HAP-1 (cell line): ENCODE measurements around the gene RYR3.
A peak's percentile ranks its signal among the peaks of the same experiment; 100 is the strongest.
"Not testable (repeated sequence)": the region's sequence is repeated elsewhere in the genome, so short reads cannot be mapped to it uniquely, and the experiment has no call there.

ENCODE experiments used
- DNase-seq, 2 experiments: peaks; one replicate each; pipeline ENCODE4 v3.0.0-alpha.2; 2016 to 2020; ENCODE audit warnings: low spot score in 2 of 2
- H3K27me3 ChIP-seq: fragments of 250-450 bp; sonication (Bioruptor Pico); 2 replicates; pipeline ENCODE4 v1.5.1; 2020; ENCODE audit warnings: low read depth, mild to moderate bottlenecking, moderate library complexity
- H3K36me3 ChIP-seq: fragments of 250-450 bp; sonication (Bioruptor Pico); replicated peaks from 2 replicates; pipeline ENCODE4 v1.5.1; 2020; ENCODE audit warnings: mild to moderate bottlenecking
- H3K4me1 ChIP-seq: fragments of 250-450 bp; sonication (Bioruptor Pico); 2 replicates; pipeline ENCODE4 v1.5.1; 2020; ENCODE audit warnings: mild to moderate bottlenecking
- H3K4me3 ChIP-seq: fragments of 250-450 bp; sonication (Bioruptor Pico); 2 replicates; pipeline ENCODE4 v1.5.1; 2020; ENCODE audit warnings: mild to moderate bottlenecking, moderate library complexity
- H3K9me3 ChIP-seq: fragments of 250-450 bp; sonication (Bioruptor Pico); 2 replicates; pipeline ENCODE4 v1.5.1; 2020; ENCODE audit warnings: mild to moderate bottlenecking, moderate library complexity
- in situ Hi-C: fragments of 300-500 bp; cut with MboI; formaldehyde crosslinking; loops from 3 replicates; pipeline ENCODE4 v1.14.3; 2020; ENCODE audit warnings: low sequenced_read_pairs, inconsistent platforms, mixed read lengths

Gene RYR3

GRCh38 chr15:33535135-33535534 is 224.4 kb downstream of the RYR3 start:
- no peaks in the 10 kb centered on the region for H3K4me1 ChIP-seq
- DNase-seq = no peak
- H3K27me3 ChIP-seq = peaks cover 5% of the 10 kb centered on the region; the same call in 1 of the 2 replicates
- H3K9me3 ChIP-seq = no peaks in the 10 kb centered on the region
- no peaks in the 10 kb centered on the region for H3K36me3 ChIP-seq
- in situ Hi-C loops = no loop called here
- no peak overlapping the region for H3K4me3 ChIP-seq

- in situ Hi-C loops = no loop called here
- no peak overlapping the region for H3K4me3 ChIP-seq
- peaks cover 2% of the 10 kb centered on the region; the same call in 1 of the 2 replicates for H3K27me3 ChIP-seq
- H3K9me3 ChIP-seq = no peaks in the 10 kb centered on the region
- DNase-seq = no peak
- no peaks in the 10 kb centered on the region for H3K4me1 ChIP-seq
- H3K36me3 ChIP-seq = no peaks in the 10 kb centered on the region
These were observed 229.2 kb downstream of the RYR3 start for GRCh38 chr15:33539825-33540573.

GRCh38 chr15:33543957-33544356 is 233.2 kb downstream of the RYR3 start:
- H3K36me3 ChIP-seq = no peaks in the 10 kb centered on the region
- no peaks in the 10 kb centered on the region for H3K27me3 ChIP-seq
- no peak for DNase-seq
- no peaks in the 10 kb centered on the region for H3K4me1 ChIP-seq
- H3K4me3 ChIP-seq = no peak overlapping the region
- in situ Hi-C loops = no loop called here
- no peaks in the 10 kb centered on the region for H3K9me3 ChIP-seq

GRCh38 chr15:33545866-33546265 is 235.1 kb downstream of the RYR3 start:
- no peaks in the 10 kb centered on the region for H3K27me3 ChIP-seq
- no peak for DNase-seq
- H3K4me3 ChIP-seq = no peak overlapping the region
- in situ Hi-C loops = no loop called here
- H3K36me3 ChIP-seq = no peaks in the 10 kb centered on the region
- no peaks in the 10 kb centered on the region for H3K4me1 ChIP-seq
- H3K9me3 ChIP-seq = no peaks in the 10 kb centered on the region

GRCh38 chr15:33547876-33548275 is 237.1 kb downstream of the RYR3 start:
- Histone ChIP-seq H3K27me3 (no peaks in the 10 kb centered on the region), H3K36me3 (no peaks in the 10 kb centered on the region), H3K9me3 (no peaks in the 10 kb centered on the region), H3K4me1 (no peaks in the 10 kb centered on the region), H3K4me3 (no peak overlapping the region)
- in situ Hi-C loops = no loop called here
- DNase-seq = peak in 1 of 2 experiments; percentile 67

GRCh38 chr15:33551860-33552259 is 241.1 kb downstream of the RYR3 start:
- Histone ChIP-seq H3K4me3 (no peak overlapping the region), H3K9me3 (no peaks in the 10 kb centered on the region), H3K27me3 (no peaks in the 10 kb centered on the region), H3K4me1 (no peaks in the 10 kb centered on the region), H3K36me3 (no peaks in the 10 kb centered on the region)
- in situ Hi-C loops = no loop called here
- no peak for DNase-seq

GRCh38 chr15:33553157-33553556 is 242.4 kb downstream of the RYR3 start:
- H3K4me1 ChIP-seq = no peaks in the 10 kb centered on the region
- H3K4me3 ChIP-seq = no peak overlapping the region
- no peaks in the 10 kb centered on the region for H3K36me3 ChIP-seq
- no peaks in the 10 kb centered on the region for H3K27me3 ChIP-seq
- no peaks in the 10 kb centered on the region for H3K9me3 ChIP-seq
- in situ Hi-C loops = no loop called here
- DNase-seq = no peak

GRCh38 chr15:33559207-33559890 is 248.6 kb downstream of the RYR3 start:
- no peak for DNase-seq
- H3K27me3 ChIP-seq = no peaks in the 10 kb centered on the region; the same call in 1 of the 2 replicates
- in situ Hi-C loops = no loop called here
- no peaks in the 10 kb centered on the region for H3K4me1 ChIP-seq
- H3K4me3 ChIP-seq = no peak overlapping the region
- no peaks in the 10 kb centered on the region for H3K9me3 ChIP-seq
- H3K36me3 ChIP-seq = no peaks in the 10 kb centered on the region

GRCh38 chr15:33561407-33561806 is 250.6 kb downstream of the RYR3 start:
- H3K36me3 ChIP-seq = no peaks in the 10 kb centered on the region
- H3K4me3 ChIP-seq = no peak overlapping the region
- DNase-seq = no peak
- in situ Hi-C loops = no loop called here
- H3K27me3 ChIP-seq = no peaks in the 10 kb centered on the region; the same call in 1 of the 2 replicates
- no peaks in the 10 kb centered on the region for H3K9me3 ChIP-seq
- no peaks in the 10 kb centered on the region for H3K4me1 ChIP-seq

GRCh38 chr15:33561967-33562366 is 251.2 kb downstream of the RYR3 start:
- Histone ChIP-seq H3K27me3 (no peaks in the 10 kb centered on the region; the same call in 1 of the 2 replicates), H3K9me3 (no peaks in the 10 kb centered on the region), H3K4me1 (no peaks in the 10 kb centered on the region), H3K4me3 (no peak overlapping the region), H3K36me3 (no peaks in the 10 kb centered on the region)
- DNase-seq = no peak
- in situ Hi-C loops = no loop called here

GRCh38 chr15:33565094-33565493 is 254.3 kb downstream of the RYR3 start:
- no peaks in the 10 kb centered on the region for H3K36me3 ChIP-seq
- H3K4me1 ChIP-seq = no peaks in the 10 kb centered on the region
- DNase-seq = no peak
- H3K27me3 ChIP-seq = no peaks in the 10 kb centered on the region; the same call in 1 of the 2 replicates
- no peak overlapping the region for H3K4me3 ChIP-seq
- in situ Hi-C loops = no loop called here
- H3K9me3 ChIP-seq = no peaks in the 10 kb centered on the region

- Histone ChIP-seq H3K27me3 (no peaks in the 10 kb centered on the region), H3K9me3 (no peaks in the 10 kb centered on the region), H3K36me3 (no peaks in the 10 kb centered on the region), H3K4me1 (no peaks in the 10 kb centered on the region), H3K4me3 (no peak overlapping the region)
- DNase-seq = no peak
- in situ Hi-C loops = no loop called here
These were observed 256.9 kb downstream of the RYR3 start for GRCh38 chr15:33567652-33568051.

GRCh38 chr15:33569036-33569435 is 258.3 kb downstream of the RYR3 start:
- Histone ChIP-seq H3K36me3 (no peaks in the 10 kb centered on the region), H3K4me3 (no peak overlapping the region), H3K9me3 (no peaks in the 10 kb centered on the region), H3K27me3 (no peaks in the 10 kb centered on the region), H3K4me1 (no peaks in the 10 kb centered on the region)
- no peak for DNase-seq
- in situ Hi-C loops = no loop called here

GRCh38 chr15:33577911-33578310 is 267.1 kb downstream of the RYR3 start:
- H3K9me3 ChIP-seq, H3K4me1 ChIP-seq, in situ Hi-C loops, DNase-seq, H3K36me3 ChIP-seq, H3K4me3 ChIP-seq, H3K27me3 ChIP-seq: not testable (repeated sequence)
